H9 (cell line): ENCODE measurements around the gene CHRNA5. TPM values are rescaled to one million over a fixed set of nuclear protein-coding genes. Genes with fewer than 3 reads are reported as not detected.

Experiments
- DNase-seq: peaks from one replicate; pipeline ENCODE4 v3.0.0-alpha.2; 2017
- H2AFZ ChIP-seq: one replicate; pipeline ENCODE4 v1.6.1; 2013; ENCODE audit warnings: mild to moderate bottlenecking, low read length, control low read depth, moderate library complexity
- H2AK5ac ChIP-seq: 2 replicates; pipeline ENCODE4 v1.6.1; 2013; ENCODE audit warnings: low read length, control low read depth, mixed read lengths; ENCODE audit not compliant: insufficient read length
- H2BK120ac ChIP-seq: one replicate; pipeline ENCODE4 v1.6.1; 2013; ENCODE audit warnings: low read depth, mild to moderate bottlenecking, low read length, control low read depth, inconsistent platforms; ENCODE audit not compliant: poor library complexity, severe bottlenecking
- H2BK12ac ChIP-seq: 2 replicates; pipeline ENCODE4 v1.6.1; 2013; ENCODE audit warnings: low read length, control low read depth, mixed read lengths, low read depth; ENCODE audit not compliant: insufficient read length
- H2BK15ac ChIP-seq: 2 replicates; pipeline ENCODE4 v1.6.1; 2013; ENCODE audit warnings: low read depth, low read length, control low read depth
- H2BK20ac ChIP-seq: one replicate; pipeline ENCODE4 v1.6.1; 2013; ENCODE audit warnings: low read depth, mild to moderate bottlenecking, low read length, control low read depth, inconsistent platforms; ENCODE audit not compliant: poor library complexity, severe bottlenecking
- H2BK5ac ChIP-seq: 2 replicates; pipeline ENCODE4 v1.6.1; 2013; ENCODE audit warnings: low read length, control low read depth, mixed read lengths; ENCODE audit not compliant: insufficient read length
- H3K14ac ChIP-seq: 2 replicates; pipeline ENCODE4 v1.6.1; 2013; ENCODE audit warnings: low read length, control low read depth; ENCODE audit not compliant: insufficient read depth
- H3K18ac ChIP-seq: 2 replicates; pipeline ENCODE4 v1.6.1; 2013; ENCODE audit warnings: low read depth, mild to moderate bottlenecking, mixed read lengths, low read length, control low read depth; ENCODE audit not compliant: insufficient read length
- H3K23ac ChIP-seq: 2 replicates; pipeline ENCODE4 v1.6.1; 2013; ENCODE audit warnings: low read length, control low read depth, mixed read lengths, low read depth; ENCODE audit not compliant: insufficient read length
- H3K23me2 ChIP-seq: 2 replicates; pipeline ENCODE4 v1.6.1; 2013; ENCODE audit warnings: low read depth, mild to moderate bottlenecking, mixed read lengths, low read length, control low read depth; ENCODE audit not compliant: insufficient read length, poor library complexity, severe bottlenecking
- H3K27ac ChIP-seq: 2 replicates; pipeline ENCODE4 v1.5.1; 2013; ENCODE audit warnings: low read length, control low read depth, mixed read lengths, low read depth; ENCODE audit not compliant: insufficient read length
- H3K27me3 ChIP-seq: 2 replicates; pipeline ENCODE4 v1.6.1; 2013; ENCODE audit warnings: low read length, control low read depth, inconsistent platforms; ENCODE audit not compliant: insufficient read depth
- H3K4ac ChIP-seq: 2 replicates; pipeline ENCODE4 v1.6.1; 2013; ENCODE audit warnings: low read depth, mild to moderate bottlenecking, control low read depth, inconsistent platforms, low read length, moderate library complexity
- H3K4me1 ChIP-seq: 2 replicates; pipeline ENCODE4 v1.6.1; 2013; ENCODE audit warnings: low read length, control low read depth, inconsistent platforms; ENCODE audit not compliant: insufficient read depth
- H3K4me2 ChIP-seq: 2 replicates; pipeline ENCODE4 v1.6.1; 2013; ENCODE audit warnings: low read length, control low read depth, mixed read lengths; ENCODE audit not compliant: insufficient read length, insufficient read depth
- H3K56ac ChIP-seq: 2 replicates; pipeline ENCODE4 v1.6.1; 2013; ENCODE audit warnings: low read depth, mild to moderate bottlenecking, mixed read lengths, low read length, control low read depth; ENCODE audit not compliant: insufficient read length
- H3K79me1 ChIP-seq: 2 replicates; pipeline ENCODE4 v1.6.1; 2013; ENCODE audit warnings: low read depth, mild to moderate bottlenecking, moderate library complexity, low read length, control low read depth, inconsistent platforms; ENCODE audit not compliant: insufficient read depth, poor library complexity, severe bottlenecking
- H3K79me2 ChIP-seq: 2 replicates; pipeline ENCODE4 v1.6.1; 2013; ENCODE audit warnings: low read length, control low read depth, inconsistent platforms; ENCODE audit not compliant: insufficient read depth
- H3K9ac ChIP-seq: 2 replicates; pipeline ENCODE4 v1.6.1; 2013; ENCODE audit warnings: low read length, control low read depth, mixed read lengths; ENCODE audit not compliant: insufficient read length; ENCODE audit errors: extremely low read depth
- H3K9me3 ChIP-seq: one replicate; pipeline ENCODE4 v1.6.1; 2013; ENCODE audit warnings: low read depth, low read length, inconsistent platforms; ENCODE audit not compliant: control insufficient read depth
- H3T11ph ChIP-seq: one replicate; pipeline ENCODE4 v1.6.1; 2013; ENCODE audit warnings: mild to moderate bottlenecking, low read length, control low read depth, inconsistent platforms
- H4K20me1 ChIP-seq: one replicate; pipeline ENCODE4 v1.6.1; 2013; ENCODE audit not compliant: control insufficient read depth, insufficient read length, insufficient read depth
- H4K5ac ChIP-seq: 2 replicates; pipeline ENCODE4 v1.6.1; 2013; ENCODE audit warnings: low read depth, mild to moderate bottlenecking, mixed read lengths, low read length, control low read depth; ENCODE audit not compliant: insufficient read length
- H4K8ac ChIP-seq: replicated peaks from 2 replicates; pipeline ENCODE4 v1.6.1; 2013; ENCODE audit warnings: low read length, control low read depth, mixed read lengths, low read depth; ENCODE audit not compliant: insufficient read length
- H4K91ac ChIP-seq: 2 replicates; pipeline ENCODE4 v1.6.1; 2013; ENCODE audit warnings: low read depth, mild to moderate bottlenecking, moderate library complexity, mixed read lengths, low read length, control low read depth; ENCODE audit not compliant: insufficient read length
- H3K27ac Mint-ChIP-seq, 3 experiments: 2 replicates in 2 of 3; 3 replicates in 1 of 3; pipeline ENCODE4 v1.8.0; 2020 to 2021; ENCODE audit warnings: mixed read lengths in 3 of 3, mild to moderate bottlenecking in 1 of 3, moderate library complexity in 1 of 3
- H3K27me3 Mint-ChIP-seq: 2 replicates; pipeline ENCODE4 v1.8.0; 2021; ENCODE audit warnings: low read depth, mild to moderate bottlenecking, moderate library complexity, mixed read lengths
- H3K36me3 Mint-ChIP-seq, 3 experiments: 2 replicates in 2 of 3; 3 replicates in 1 of 3; pipeline ENCODE4 v1.8.0; 2020 to 2021; ENCODE audit warnings: low read depth in 3 of 3, mixed read lengths in 3 of 3; ENCODE audit not compliant: insufficient read depth in 1 of 3
- H3K4me1 Mint-ChIP-seq, 2 experiments: 2 replicates each; pipeline ENCODE4 v1.8.0; 2020; ENCODE audit warnings: mixed read lengths in 2 of 2
- H3K4me3 Mint-ChIP-seq, 2 experiments: 2 replicates in 1 of 2; 3 replicates in 1 of 2; pipeline ENCODE4 v1.8.0; 2020 to 2021; ENCODE audit warnings: mild to moderate bottlenecking in 2 of 2, mixed read lengths in 2 of 2, moderate library complexity in 1 of 2
- H3K9me3 Mint-ChIP-seq, 2 experiments: 2 replicates in 1 of 2; 3 replicates in 1 of 2; pipeline ENCODE4 v1.8.0; 2020; ENCODE audit warnings: mild to moderate bottlenecking in 2 of 2, mixed read lengths in 2 of 2, moderate library complexity in 1 of 2
- CTCF ChIP-seq: fragments of 200-600 bp; sonication (generic); conservative IDR thresholded peaks from 3 replicates; pipeline ENCODE4 v1.8.0; 2021; ENCODE audit warnings: antibody characterized with exemption, mild to moderate bottlenecking
- WGBS: extraction: QIAGEN DNeasy Blood & Tissue Kit; methylation state at CpG from one replicate; pipeline ENCODE4 v1.1.7; 2013; ENCODE audit warnings: missing lambda C conversion rate, low lambda C conversion rate, mixed read lengths; ENCODE audit not compliant: insufficient read length; ENCODE audit errors: extremely low coverage; 5-methylcytosine and 5-hydroxymethylcytosine counted together
- total RNA-seq: library from RNA; stranded (reverse); gene quantifications from 2 replicates; pipeline ENCODE4 v1.2.1, GENCODE V29; 2021

Gene CHRNA5
- total RNA-seq, 1 experiment from 2014 or later = 16.5 TPM

- WGBS = no CpG with 5 or more reads among the region's 17 CpGs
- Histone ChIP-seq H4K20me1 (no peaks in the 10 kb centered on the region), H3K4me1 (no peaks in the 10 kb centered on the region), H3K27me3 (no peaks in the 10 kb centered on the region), H2BK20ac (no peak overlapping the region), H3T11ph (no peak overlapping the region), H2AFZ (no peak overlapping the region), H4K5ac (no peak overlapping the region), H3K23ac (no peak overlapping the region), H3K79me2 (peaks cover 7% of the 10 kb centered on the region; the same call in 1 of the 2 replicates), H3K18ac (no peak overlapping the region), H3K4ac (no peak overlapping the region), H3K23me2 (peaks cover 10% of the 10 kb centered on the region), H3K79me1 (peaks cover 3% of the 10 kb centered on the region), H2BK12ac (no peak overlapping the region), H3K9me3 (no peaks in the 10 kb centered on the region), H2BK120ac (no peak overlapping the region), H4K91ac (no peak overlapping the region), H3K9ac (peak overlapping the region; percentile 98), H3K56ac (no peak overlapping the region), H2BK5ac (no peak overlapping the region), H4K8ac (no peak overlapping the region), H3K14ac (no peak overlapping the region), H3K27ac (no peak overlapping the region), H2BK15ac (no peak overlapping the region), H2AK5ac (no peak overlapping the region), H3K4me2 (peak overlapping the region; percentile 97)
- H3K27me3 Mint-ChIP-seq = no peaks in the 10 kb centered on the region
- H3K9me3 Mint-ChIP-seq = no peaks in the 10 kb centered on the region; a peak in 1 of 5 replicates
- H3K36me3 Mint-ChIP-seq = peaks cover 20 to 40% (median 39%) of the 10 kb centered on the region in 3 experiments; a peak in 6 of 7 replicates
- peak overlapping the region; percentile 38 to 98 (median 94); a peak in 6 of 7 replicates for H3K27ac Mint-ChIP-seq
- TF ChIP-seq CTCF = no peak
- no peak for DNase-seq
- peak overlapping the region; percentile 94 to 99 for H3K4me3 Mint-ChIP-seq
- peaks cover 5 to 15% of the 10 kb centered on the region in 2 experiments for H3K4me1 Mint-ChIP-seq
Measured at GRCh38 chr15:78540871-78541743, 24.2 kb upstream of the CHRNA5 start.
